Left lung (tissue), 10 donors: Measurements from ENCODE around the gene MCM3. TPM values are rescaled to one million over a fixed set of nuclear protein-coding genes. Genes with fewer than 3 reads are reported as not detected.

Experiments
- ATAC-seq: fragments of 200-7000 bp; cut with Tn5 transposase; one replicate; pipeline ENCODE4 v1.9.1; 2020; ENCODE audit warnings: moderate library complexity
- DNase-seq, 4 donors: peaks; one replicate each; pipeline ENCODE4 v3.0.0-alpha.2; 2013 to 2020
- H3K27ac ChIP-seq, 2 donors: fragments of 200-600 bp; sonication (generic) in 1 of 2; one replicate each; pipeline versions ENCODE4 v1.5.0 to v1.8.0; 2020 to 2021
- H3K27me3 ChIP-seq, 2 donors: fragments of 200-600 bp; sonication (generic) in 1 of 2; one replicate each; pipeline versions ENCODE4 v1.5.0 to v1.8.0; 2020 to 2021
- H3K36me3 ChIP-seq, 2 donors: fragments of 200-600 bp; sonication (generic) in 1 of 2; one replicate each; pipeline versions ENCODE4 v1.5.0 to v1.8.0; 2020 to 2021
- H3K4me1 ChIP-seq, 2 donors: fragments of 200-600 bp; one replicate each; pipeline ENCODE4 v1.8.0; 2021
- H3K4me3 ChIP-seq, 2 donors: fragments of 200-600 bp; sonication (generic) in 1 of 2; one replicate each; pipeline versions ENCODE4 v1.5.0 to v1.8.0; 2020 to 2021; ENCODE audit warnings: mild to moderate bottlenecking in 1 of 2
- H3K9me3 ChIP-seq, 2 donors: fragments of 200-600 bp; sonication (generic) in 1 of 2; one replicate each; pipeline versions ENCODE4 v1.5.0 to v1.8.0; 2020 to 2021
- intact Hi-C, 2 donors: fragments of 100-400 bp; cut with DNase I; formaldehyde crosslinking; loops; one replicate each; pipeline versions ENCODE4 v1.11.2 to v1.14.2; 2022
- polyA plus RNA-seq, 6 donors: library from polyadenylated mRNA; unstranded; fragments of 120-200 nt; gene quantifications; one replicate each; pipeline ENCODE4 v1.2.1, GENCODE V29; 2013; ENCODE audit not compliant: insufficient read length in 6 of 6
- total RNA-seq, 2 donors: library from RNA; stranded (reverse); fragmentation: NEBNext Ultra II Directional; extraction: Animal tissue kit (Norgen Biotek cat#: 25700); gene quantifications; one replicate each; pipeline ENCODE4 v1.2.1, GENCODE V29; 2021
- TF ChIP-seq, protein P1 (sequence below), 2 donors: fragments of 200-600 bp; sonication (generic) in 1 of 2; IDR thresholded peaks; one replicate each; pipeline versions ENCODE4 v1.5.0 to v1.8.0; 2021; ENCODE audit warnings: antibody characterized with exemption in 2 of 2
- donor health status: DM: no; HTN: yes; CAD: no.
- donor health status: DM: no; HTN: no; CAD: no.

MCM3 gene
- total and polyA plus RNA-seq, 8 donors = 38.9 to 122 (median 95.3) TPM

DNA sequence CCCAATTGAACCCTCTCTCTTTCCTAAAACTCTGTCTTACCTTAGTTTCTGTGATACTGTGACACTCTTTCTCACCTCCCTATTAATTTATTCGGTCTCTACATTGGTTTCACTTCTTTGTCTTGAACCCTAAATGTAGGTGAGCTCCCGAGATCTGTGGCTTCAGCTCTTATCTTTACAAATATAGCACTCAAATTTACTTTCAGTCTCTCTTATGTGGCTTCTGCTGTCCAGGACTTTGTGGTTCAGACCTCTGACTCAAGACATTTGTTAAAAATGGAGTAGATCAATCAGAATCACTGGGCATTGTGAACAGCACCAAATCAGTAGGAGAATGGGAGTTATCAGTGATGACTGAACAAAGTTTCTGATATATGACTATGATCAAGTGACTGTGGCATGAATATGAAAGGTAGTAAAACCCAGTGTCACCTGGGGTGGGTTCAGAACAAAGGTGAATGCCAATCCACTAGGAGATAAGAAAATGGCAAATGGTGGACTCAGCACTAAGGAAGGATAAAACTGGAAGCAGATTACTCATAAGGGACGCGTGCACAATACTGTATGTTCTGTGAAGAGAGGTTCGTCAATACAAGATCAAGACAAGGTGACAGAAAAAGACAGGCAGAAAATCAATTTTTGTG lies 67.5 kb downstream of the MCM3 start:
- Histone ChIP-seq H3K36me3 (no peaks in the 10 kb centered on the region), H3K9me3 (no peaks in the 10 kb centered on the region), H3K27me3 (no peaks in the 10 kb centered on the region), H3K27ac (no peak overlapping the region), H3K4me3 (no peak overlapping the region), H3K4me1 (no peaks in the 10 kb centered on the region)
- intact Hi-C loops = no loop called here
- TF ChIP-seq, protein P1, sequence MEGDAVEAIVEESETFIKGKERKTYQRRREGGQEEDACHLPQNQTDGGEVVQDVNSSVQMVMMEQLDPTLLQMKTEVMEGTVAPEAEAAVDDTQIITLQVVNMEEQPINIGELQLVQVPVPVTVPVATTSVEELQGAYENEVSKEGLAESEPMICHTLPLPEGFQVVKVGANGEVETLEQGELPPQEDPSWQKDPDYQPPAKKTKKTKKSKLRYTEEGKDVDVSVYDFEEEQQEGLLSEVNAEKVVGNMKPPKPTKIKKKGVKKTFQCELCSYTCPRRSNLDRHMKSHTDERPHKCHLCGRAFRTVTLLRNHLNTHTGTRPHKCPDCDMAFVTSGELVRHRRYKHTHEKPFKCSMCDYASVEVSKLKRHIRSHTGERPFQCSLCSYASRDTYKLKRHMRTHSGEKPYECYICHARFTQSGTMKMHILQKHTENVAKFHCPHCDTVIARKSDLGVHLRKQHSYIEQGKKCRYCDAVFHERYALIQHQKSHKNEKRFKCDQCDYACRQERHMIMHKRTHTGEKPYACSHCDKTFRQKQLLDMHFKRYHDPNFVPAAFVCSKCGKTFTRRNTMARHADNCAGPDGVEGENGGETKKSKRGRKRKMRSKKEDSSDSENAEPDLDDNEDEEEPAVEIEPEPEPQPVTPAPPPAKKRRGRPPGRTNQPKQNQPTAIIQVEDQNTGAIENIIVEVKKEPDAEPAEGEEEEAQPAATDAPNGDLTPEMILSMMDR (IDR thresholded peaks at IDR 0.05) = no peak
- ATAC-seq (no peak), DNase-seq (no peak)

DNA sequence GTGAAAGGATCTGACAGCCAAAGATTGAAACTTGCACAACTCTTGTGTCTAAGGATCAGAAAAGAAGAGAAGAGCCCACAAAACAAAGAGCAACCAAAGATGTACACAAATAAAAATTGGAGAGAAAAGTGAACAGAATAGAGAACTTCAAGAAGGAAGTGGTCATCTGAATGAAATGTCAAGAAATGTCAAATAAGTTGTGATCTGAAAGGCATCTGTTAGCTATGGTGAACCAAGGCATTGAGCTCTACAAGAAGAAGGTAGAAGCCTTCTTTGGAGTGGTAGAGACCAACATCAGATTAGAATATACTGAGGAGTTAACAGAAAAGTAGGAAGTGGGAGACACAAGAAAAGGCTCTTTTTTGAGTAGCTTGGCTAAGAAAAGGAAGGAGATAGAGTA lies 68.8 kb downstream of the MCM3 start:
- no peak overlapping the region for H3K27ac ChIP-seq
- H3K4me3 ChIP-seq = no peak overlapping the region
- no peak for ATAC-seq
- H3K36me3 ChIP-seq = no peaks in the 10 kb centered on the region
- TF ChIP-seq, protein P1 (IDR thresholded peaks at IDR 0.05) = no peak
- H3K4me1 ChIP-seq = no peaks in the 10 kb centered on the region
- intact Hi-C loops = no loop called here
- H3K27me3 ChIP-seq = no peaks in the 10 kb centered on the region
- DNase-seq = no peak
- no peaks in the 10 kb centered on the region for H3K9me3 ChIP-seq

Other genes with a start within 250 kb of the MCM3 start
- under 1 TPM; 0.29 to 0.61 TPM for gene PKHD1, start 197.1 kb downstream of the MCM3 start, total RNA-seq
- gene PKHD1, start 197.1 kb downstream of the MCM3 start, polyA plus RNA-seq = 1 to 10 TPM; 5.0 to 7.9 (median 6.9) TPM
- not detected for gene IL17A, start 98.4 kb downstream of the MCM3 start, total RNA-seq
- not detected for gene IL17A, start 98.4 kb downstream of the MCM3 start, polyA plus RNA-seq
- not detected for gene IL17F, start 40.2 kb downstream of the MCM3 start, total RNA-seq
- not detected for gene IL17F, start 40.2 kb downstream of the MCM3 start, polyA plus RNA-seq
- gene PAQR8, start 77.4 kb upstream of the MCM3 start, total RNA-seq = 10 to 100 TPM in 1 of 2 donors, 1 to 10 TPM in 1; 9.3 to 15.6 TPM
- gene PAQR8, start 77.4 kb upstream of the MCM3 start, polyA plus RNA-seq = 10 to 100 TPM; 15.5 to 22.9 (median 17.4) TPM
- gene EFHC1, start 135.6 kb upstream of the MCM3 start, total RNA-seq = 10 to 100 TPM; 14.6 to 24.7 TPM
- 10 to 100 TPM; 49.4 to 73.0 (median 54.7) TPM for gene EFHC1, start 135.6 kb upstream of the MCM3 start, polyA plus RNA-seq